ENCODE data around the gene SLC17A7.

DNA sequence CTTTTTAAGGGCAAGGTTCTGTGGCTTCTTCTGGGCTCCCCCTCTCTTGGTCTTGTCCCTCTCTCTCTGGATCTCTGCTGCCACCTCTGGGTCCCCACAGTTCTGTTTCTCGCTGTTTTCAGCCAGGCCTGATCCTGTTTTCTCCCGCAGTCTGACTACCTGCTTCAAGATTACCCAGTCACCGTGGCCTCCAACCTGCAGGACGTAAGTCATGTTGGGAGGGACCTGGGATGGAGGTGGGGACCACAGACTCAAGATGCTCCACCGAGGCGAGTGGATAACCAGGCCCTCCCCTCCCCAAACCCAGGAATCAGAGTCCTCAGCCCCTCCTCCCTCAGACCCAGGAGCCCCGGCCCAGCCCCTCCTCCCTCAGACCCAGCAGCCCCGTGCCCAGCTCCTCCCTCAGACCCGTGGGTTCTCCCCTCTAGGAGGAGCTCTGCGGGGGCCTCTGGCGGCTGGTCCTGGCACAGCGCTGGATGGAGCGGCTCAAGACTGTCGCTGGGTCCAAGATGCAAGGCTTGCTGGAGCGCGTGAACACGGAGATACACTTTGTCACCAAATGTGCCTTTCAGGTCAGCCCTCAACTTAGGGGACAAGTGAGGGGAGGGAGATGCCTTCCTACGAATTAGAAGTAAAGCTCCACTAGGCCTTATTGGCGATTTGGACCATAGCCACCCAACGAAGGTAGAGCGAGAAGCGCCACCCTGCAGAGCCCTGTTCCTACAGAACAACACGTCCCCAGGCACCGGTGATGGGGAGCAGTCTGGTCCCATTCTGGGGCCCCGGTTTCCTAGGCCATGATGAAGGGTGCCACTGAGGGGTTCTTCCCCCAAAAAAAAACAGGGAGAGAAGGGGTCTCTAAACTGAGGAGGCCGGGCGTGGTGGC is 34.9 kb upstream of the SLC17A7 start:
- TF ChIP-seq ARNTL (CRISPR knock-in tag; IDR thresholded peaks at IDR 0.05; ENCODE audit: borderline replicate concordance, low read depth): no peak
- no peak for TF ChIP-seq SNAI2 (CRISPR knock-in tag; IDR thresholded peaks at IDR 0.05)
- TF ChIP-seq ZFP30 (CRISPR knock-in tag; IDR thresholded peaks at IDR 0.05): no peak
- no peak for TF ChIP-seq OSR1 (CRISPR knock-in tag; IDR thresholded peaks at IDR 0.05)
- no peak for TF ChIP-seq RARB (CRISPR knock-in tag; IDR thresholded peaks at IDR 0.05)
- TF ChIP-seq GLIS3 (CRISPR knock-in tag; IDR thresholded peaks at IDR 0.05): no peak
- no peak for TF ChIP-seq ZNF565 (CRISPR knock-in tag; conservative IDR thresholded peaks at IDR 0.05; ENCODE audit: low read depth)
